BJ (cell line): ENCODE data around the gene ENKD1. TPM values are rescaled to one million over a fixed set of nuclear protein-coding genes. Genes with fewer than 3 reads are reported as not detected.

Experiments used
- CTCF ChIA-PET: fragments of 350-600 bp; formaldehyde crosslinking; extraction: SDS; loops from one replicate; lab custom pipeline; 2021; ENCODE audit warnings: antibody characterized with exemption, inconsistent platforms; lab: Yijun Ruan, JAX
- POLR2A ChIA-PET: fragments of 300-600 bp; sonication (Branson Sonifier 250); formaldehyde crosslinking; extraction: SDS; loops from one replicate; lab custom pipeline; 2021; ENCODE audit warnings: antibody characterized with exemption; lab: Charles Lee
- DNase-seq: peaks from one replicate; pipeline ENCODE4 v3.0.0-alpha.2; 2011; ENCODE audit warnings: low read depth
- H3K27me3 ChIP-seq: 2 replicates; pipeline ENCODE4 v1.6.0; 2011; ENCODE audit warnings: low read length; ENCODE audit not compliant: control insufficient read depth, insufficient read depth
- H3K36me3 ChIP-seq: 2 replicates; pipeline ENCODE4 v1.5.1; 2011; ENCODE audit warnings: low read length; ENCODE audit not compliant: control insufficient read depth, insufficient read depth
- H3K4me3 ChIP-seq: 2 replicates; pipeline ENCODE4 v1.5.1; 2011; ENCODE audit warnings: low read depth, mild to moderate bottlenecking, control low read depth, low read length
- polyA plus RNA-seq: library from polyadenylated mRNA; depleted of rRNA; stranded (reverse); fragments of >200 nt; gene quantifications from 2 replicates; pipeline ENCODE4 v1.2.3, GENCODE V29; 2011
- TF ChIP-seq, protein P1 (sequence below): IDR thresholded peaks from 2 replicates; pipeline ENCODE4 v1.5.1; 2011; ENCODE audit warnings: low read depth, mild to moderate bottlenecking, control low read depth, inconsistent platforms, low read length, moderate library complexity; ENCODE audit not compliant: insufficient read depth

Gene ENKD1
- polyA plus RNA-seq, 1 experiment = 10.9 TPM

DNA sequence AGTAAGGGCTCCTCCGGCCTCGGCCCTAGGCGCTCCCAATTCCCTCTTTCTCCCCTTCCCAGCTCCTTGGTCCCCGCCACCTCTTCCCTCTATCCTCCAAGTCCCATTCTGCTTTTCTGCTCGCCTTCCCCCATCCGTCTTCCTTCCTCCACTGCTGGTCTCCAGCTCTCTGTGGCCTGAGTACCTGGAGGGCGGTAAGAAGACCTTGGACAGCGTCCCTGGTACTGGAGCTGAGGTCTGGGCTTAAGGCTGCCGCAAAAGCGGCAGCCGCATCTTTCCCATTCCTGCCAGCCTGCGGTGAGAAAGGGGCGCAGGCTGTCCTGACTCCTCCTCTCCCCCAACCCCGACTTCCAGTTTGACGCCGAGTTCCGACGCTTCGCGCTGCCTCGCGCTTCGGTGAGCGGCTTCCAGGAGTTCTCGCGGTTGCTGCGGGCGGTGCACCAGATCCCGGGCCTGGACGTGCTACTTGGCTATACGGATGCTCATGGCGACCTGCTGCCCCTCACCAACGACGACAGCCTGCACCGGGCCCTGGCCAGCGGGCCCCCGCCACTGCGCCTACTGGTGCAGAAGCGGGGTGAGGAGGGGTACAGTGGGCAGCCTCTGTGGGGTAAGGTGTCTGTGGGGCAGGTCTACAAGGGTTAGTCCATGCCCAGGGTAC is 5.3 kb downstream of the ENKD1 start:
- ChIA-PET POLR2A (no interaction called here), CTCF (interaction anchor here (0.6 to 1.1 kb wide), 3 partner anchors 19 to 180 kb away, joined by 3 to 4 read pairs (median 3); no protein-coding TSS in a partner anchor)
- H3K4me3 ChIP-seq = peak overlapping the region; percentile 98
- no peak for DNase-seq
- H3K36me3 ChIP-seq = peaks cover 15% of the 10 kb centered on the region
- TF ChIP-seq, protein P1, sequence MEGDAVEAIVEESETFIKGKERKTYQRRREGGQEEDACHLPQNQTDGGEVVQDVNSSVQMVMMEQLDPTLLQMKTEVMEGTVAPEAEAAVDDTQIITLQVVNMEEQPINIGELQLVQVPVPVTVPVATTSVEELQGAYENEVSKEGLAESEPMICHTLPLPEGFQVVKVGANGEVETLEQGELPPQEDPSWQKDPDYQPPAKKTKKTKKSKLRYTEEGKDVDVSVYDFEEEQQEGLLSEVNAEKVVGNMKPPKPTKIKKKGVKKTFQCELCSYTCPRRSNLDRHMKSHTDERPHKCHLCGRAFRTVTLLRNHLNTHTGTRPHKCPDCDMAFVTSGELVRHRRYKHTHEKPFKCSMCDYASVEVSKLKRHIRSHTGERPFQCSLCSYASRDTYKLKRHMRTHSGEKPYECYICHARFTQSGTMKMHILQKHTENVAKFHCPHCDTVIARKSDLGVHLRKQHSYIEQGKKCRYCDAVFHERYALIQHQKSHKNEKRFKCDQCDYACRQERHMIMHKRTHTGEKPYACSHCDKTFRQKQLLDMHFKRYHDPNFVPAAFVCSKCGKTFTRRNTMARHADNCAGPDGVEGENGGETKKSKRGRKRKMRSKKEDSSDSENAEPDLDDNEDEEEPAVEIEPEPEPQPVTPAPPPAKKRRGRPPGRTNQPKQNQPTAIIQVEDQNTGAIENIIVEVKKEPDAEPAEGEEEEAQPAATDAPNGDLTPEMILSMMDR = no peak
- no peaks in the 10 kb centered on the region for H3K27me3 ChIP-seq

DNA sequence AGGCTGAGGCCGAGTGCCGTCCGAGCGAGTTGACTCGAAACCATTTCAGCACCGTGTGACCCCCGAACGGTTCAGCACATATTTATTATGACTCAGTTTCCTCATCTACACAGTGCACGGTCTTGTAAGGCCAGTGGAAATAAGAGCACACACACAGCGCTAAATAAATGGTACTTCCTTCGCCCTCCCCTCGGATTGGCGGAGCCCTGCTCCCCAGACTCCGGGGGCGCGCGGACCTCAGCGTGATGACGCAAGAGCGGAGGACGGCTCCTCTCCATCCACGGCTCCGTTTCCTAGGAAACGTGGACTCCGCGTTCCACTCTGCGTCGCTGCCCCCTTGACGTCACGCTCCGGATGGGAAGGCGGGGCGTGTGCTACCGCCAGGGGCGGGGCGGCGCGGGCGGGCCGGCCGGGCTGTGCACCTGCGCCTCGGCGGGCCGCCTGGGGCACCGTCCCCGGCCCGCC is 6.0 kb downstream of the ENKD1 start, which contains the start of gene PARD6A:
Gene PARD6A (plus strand): TSS at position 397 of the 465 bp plus-strand sequence. CDS start 79 bp downstream, outside the sequence.
- CTCF ChIA-PET = interaction anchor here (0.8 to 3.4 kb wide), 8 partner anchors 12 to 179 kb away, joined by 3 to 19 read pairs (median 3); partner anchors contain the start of gene CARMIL2

DNA sequence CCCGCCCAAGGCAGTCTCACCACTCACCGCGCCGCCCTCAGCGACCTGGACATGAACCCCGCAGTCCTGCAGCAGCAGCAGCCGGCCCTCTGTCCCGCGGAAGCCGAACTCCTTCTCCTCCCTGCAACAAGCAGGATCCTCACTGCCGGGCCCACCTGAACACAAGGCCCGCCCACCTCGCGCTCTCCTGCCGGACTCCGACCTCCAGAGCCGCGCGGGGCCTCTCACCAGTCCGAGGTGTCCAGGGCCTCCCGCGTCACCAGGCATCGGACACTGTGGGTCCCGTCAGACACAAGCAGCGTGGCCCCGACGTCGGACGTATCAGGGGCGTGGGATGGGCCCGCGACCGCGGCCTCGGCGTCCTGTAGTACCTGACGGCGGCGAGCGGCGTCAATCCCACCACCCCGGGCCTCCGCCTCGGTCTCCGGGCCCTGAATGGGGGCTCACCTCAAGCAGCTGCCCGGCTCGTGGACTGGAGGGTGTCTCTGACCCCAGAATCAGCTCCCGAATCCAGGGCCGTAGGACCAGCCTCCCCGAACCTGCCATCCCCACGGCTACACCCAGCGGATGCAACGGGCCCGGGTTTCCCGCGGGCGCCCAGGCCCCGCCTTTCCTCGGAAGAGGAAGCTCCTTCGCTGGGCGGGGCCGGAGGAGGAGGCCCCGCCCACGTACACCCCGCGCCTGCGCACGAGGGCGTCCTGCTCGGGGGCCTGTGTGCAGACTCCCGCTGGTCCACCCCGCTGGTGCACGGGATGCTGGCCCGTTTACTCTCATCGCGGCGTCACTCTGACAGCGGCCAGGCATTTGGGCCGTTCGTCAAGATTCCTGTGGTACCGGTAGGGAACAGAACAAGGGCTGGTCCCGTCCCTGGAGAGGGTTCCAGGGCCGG is 6.6 kb downstream of the ENKD1 start, which contains the start of gene ACD:
Gene ACD (minus strand): TSS at position 586 of the 889 bp plus-strand sequence. CDS start 40 bp downstream, at position 546.
- TF ChIP-seq, protein P1 = no peak
- H3K4me3 ChIP-seq = peak within 1 kb of the TSS; percentile 98
- peak; percentile 49 for DNase-seq
- ChIA-PET POLR2A (interaction anchor here (0.5 to 0.9 kb wide), 4 partner anchors 96 to 165 kb away, joined by 3 read pairs; partner anchors contain the start of genes RANBP10 and TSNAXIP1), CTCF (interaction anchor here (0.8 to 4.3 kb wide), 8 partner anchors 12 to 139 kb away, joined by 3 to 24 read pairs (median 4); partner anchors contain the start of gene CARMIL2)
- H3K36me3 ChIP-seq = peaks cover 15% of the 10 kb centered on the region
- no peaks in the 10 kb centered on the region for H3K27me3 ChIP-seq

More for the DNA sequence above, 6.0 kb downstream of the ENKD1 start, which contains the start of gene PARD6A:
- peak; percentile 59 for DNase-seq
- Histone ChIP-seq H3K4me3 (peak within 1 kb of the TSS; percentile 98), H3K27me3 (no peaks in the 10 kb centered on the region), H3K36me3 (peaks cover 15% of the 10 kb centered on the region)
- TF ChIP-seq, protein P1 = no peak
- POLR2A ChIA-PET = interaction anchor here (0.5 to 0.9 kb wide), 3 partner anchors 130 to 165 kb away, joined by 3 read pairs; partner anchors contain the start of genes RANBP10 and TSNAXIP1

DNA sequence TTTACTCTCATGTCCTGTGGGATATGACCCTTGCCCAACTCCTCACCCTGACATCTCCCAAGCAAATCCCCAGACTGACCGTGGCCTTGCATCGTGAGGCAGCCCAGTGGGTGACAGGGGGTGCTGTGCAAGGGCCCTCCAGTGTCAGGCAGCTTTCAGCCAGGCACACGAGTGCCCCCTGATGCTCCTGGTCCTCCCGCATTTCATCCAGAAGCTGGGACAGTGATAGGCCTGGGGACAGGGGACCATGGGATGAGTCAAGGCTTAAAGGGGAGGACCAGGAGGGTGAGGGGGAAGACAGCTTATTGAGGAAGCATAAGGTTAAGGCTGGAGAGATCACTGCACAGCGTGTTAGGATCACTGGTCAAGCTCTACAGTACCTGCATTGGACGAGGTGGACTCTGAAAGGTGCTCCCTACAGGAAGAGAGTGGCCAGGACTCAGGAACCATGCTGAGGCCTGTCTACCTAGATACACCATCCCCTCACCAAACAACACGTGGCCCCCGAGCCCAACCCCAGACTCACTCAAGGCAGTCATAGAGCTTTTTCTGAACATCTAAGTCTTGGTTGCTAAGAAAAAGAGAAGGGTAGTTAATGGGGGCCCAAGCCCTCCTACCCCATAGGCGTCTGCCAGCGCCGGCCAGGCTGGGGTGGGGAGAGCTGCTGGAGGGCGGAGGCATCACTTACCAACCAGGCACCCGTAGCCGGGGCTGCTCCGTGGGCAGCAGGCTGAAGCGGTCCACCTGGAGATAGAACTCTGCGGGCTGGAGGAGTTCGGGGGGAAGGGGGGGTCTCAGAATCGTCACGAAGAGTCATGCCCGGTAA is 7.5 kb downstream of the ENKD1 start:
- CTCF ChIA-PET = interaction anchor here (1.1 to 4.3 kb wide), 5 partner anchors 11 to 138 kb away, joined by 3 to 24 read pairs (median 6); partner anchors contain the start of gene CARMIL2
- Histone ChIP-seq H3K4me3 (peak overlapping the region; percentile 98), H3K27me3 (no peaks in the 10 kb centered on the region), H3K36me3 (peaks cover 15% of the 10 kb centered on the region)
- DNase-seq = no peak
- TF ChIP-seq, protein P1 = no peak
- POLR2A ChIA-PET = no interaction called here
